ENCODE measurements around the gene SEMA6A. TPM values are rescaled to one million over a fixed set of nuclear protein-coding genes. Genes with fewer than 3 reads are reported as not detected.
"Not testable (repeated sequence)": the region's sequence is repeated elsewhere in the genome, so short reads cannot be mapped to it uniquely, and the experiment has no call there.

Gene SEMA6A
- total and polyA plus RNA-seq, 2 of the 13 experiments (the other 11 are each of a cell fraction or from before 2014, with no cell fraction given), result 5.1 to 6.5 TPM

GRCh38 chr5:116545465-116545864, 29.2 kb downstream of the SEMA6A start:
- FAIRE-seq; H4K20me1 ChIP-seq (ENCODE audit: insufficient read depth, low read length); H2AFZ ChIP-seq (ENCODE audit: low read length); H3K27ac ChIP-seq (ENCODE audit: extremely low read length, insufficient read depth, low read length); H3K36me3 ChIP-seq (replicated peaks in 1 of 2; ENCODE audit: control insufficient read depth in 1 of 2, insufficient read depth in 2 of 2, low read length in 2 of 2); CTCF ChIA-PET (ENCODE audit: low intra/inter-chr PET ratio, low total read pairs); ATAC-seq; H3K9ac ChIP-seq (ENCODE audit: insufficient read depth, low read depth, low read length); H3K4me3 ChIP-seq (replicated peaks in 1 of 3; ENCODE audit: insufficient read depth in 1 of 3, low read depth in 2 of 3, low read length in 3 of 3); H3K27me3 ChIP-seq (ENCODE audit: control insufficient read depth in 1 of 2, insufficient read depth in 2 of 2, low read length in 2 of 2); H3K4me2 ChIP-seq (ENCODE audit: low read depth, low read length); DNase-seq (ENCODE audit: low spot score); BruUV-seq (replicated peaks); intact Hi-C loops (cut with micrococcal nuclease; ENCODE audit: unreplicated experiment); in situ Hi-C loops (cut with HindIII; ENCODE audit: extremely low pct_ligation_motif_present, low pct_unique_long_range_greater_than_20kb): not testable (repeated sequence)
- H3K79me2 ChIP-seq (ENCODE audit: insufficient read depth, low read length), result peaks cover 40% of the 10 kb centered on the region
- H3K4me1 ChIP-seq (ENCODE audit: insufficient read depth, low read length), result peaks cover 26% of the 10 kb centered on the region
- POLR2A ChIA-PET, result interaction anchor here (1.0 to 2.2 kb wide), 2 partner anchors 9 to 12 kb away, joined by 3 to 12 read pairs; no protein-coding TSS in a partner anchor
- peak; percentile 97 for TF ChIP-seq ZNF562 (CRISPR knock-in tag; IDR thresholded peaks at IDR 0.05; ENCODE audit: borderline replicate concordance)
- H3K9me3 ChIP-seq (ENCODE audit: low read length), result peaks cover 20% of the 10 kb centered on the region
- WGBS (ENCODE audit: low lambda C conversion rate), result 93% methylated on average over 6 of the region's 6 CpGs

GRCh38 chr5:116544531-116545241, 29.9 kb downstream of the SEMA6A start:
- ChIA-PET POLR2A (interaction anchor here (1.0 to 2.2 kb wide), 2 partner anchors 8 to 11 kb away, joined by 3 to 12 read pairs; no protein-coding TSS in a partner anchor), CTCF (ENCODE audit: low intra/inter-chr PET ratio, low total read pairs) (no interaction called here)
- H3K4me3 ChIP-seq (replicated peaks in 1 of 3; ENCODE audit: insufficient read depth in 1 of 3, low read depth in 2 of 3, low read length in 3 of 3), result no peak overlapping the region
- in situ Hi-C loops (cut with HindIII; ENCODE audit: extremely low pct_ligation_motif_present, low pct_unique_long_range_greater_than_20kb) (no loop called here), intact Hi-C loops (cut with micrococcal nuclease; ENCODE audit: unreplicated experiment) (no loop called here)
- DNase-seq (ENCODE audit: low spot score) (no peak), ATAC-seq (peak; percentile 56), FAIRE-seq (no peak)
- no peak overlapping the region for H3K27ac ChIP-seq (ENCODE audit: extremely low read length, insufficient read depth, low read length)
- H3K4me2 ChIP-seq (ENCODE audit: low read depth, low read length), result no peak overlapping the region
- H3K9me3 ChIP-seq (ENCODE audit: low read length), result peaks cover 20% of the 10 kb centered on the region
- H4K20me1 ChIP-seq (ENCODE audit: insufficient read depth, low read length), result no peaks in the 10 kb centered on the region; the same call in 1 of the 2 replicates
- WGBS (ENCODE audit: low lambda C conversion rate), result 86% methylated on average over 3 of the region's 3 CpGs
- H3K27me3 ChIP-seq (ENCODE audit: control insufficient read depth in 1 of 2, insufficient read depth in 2 of 2, low read length in 2 of 2), result no peaks in the 10 kb centered on the region
- no TSS peak for BruUV-seq (replicated peaks)
- H3K36me3 ChIP-seq (replicated peaks in 1 of 2; ENCODE audit: control insufficient read depth in 1 of 2, insufficient read depth in 2 of 2, low read length in 2 of 2), result no peaks in the 10 kb centered on the region
- H3K79me2 ChIP-seq (ENCODE audit: insufficient read depth, low read length), result peaks cover 37% of the 10 kb centered on the region
- H2AFZ ChIP-seq (ENCODE audit: low read length), result no peak overlapping the region
- H3K9ac ChIP-seq (ENCODE audit: insufficient read depth, low read depth, low read length), result no peak overlapping the region
- peaks cover 26% of the 10 kb centered on the region for H3K4me1 ChIP-seq (ENCODE audit: insufficient read depth, low read length)
- peak; percentile 30; the same call in 1 of the 2 replicates for TF ChIP-seq NCOA2 (CRISPR knock-in tag; IDR thresholded peaks at IDR 0.05)
- no peak for TF ChIP-seq LCORL (IDR thresholded peaks at IDR 0.05)
- TF ChIP-seq LCORL (CRISPR knock-in tag; IDR thresholded peaks at IDR 0.05), result no peak
- no peak for TF ChIP-seq ZBTB34 (CRISPR knock-in tag; IDR thresholded peaks at IDR 0.05)
- TF ChIP-seq ZNF567 (CRISPR knock-in tag; IDR thresholded peaks at IDR 0.05; ENCODE audit: borderline replicate concordance), result no peak
- TF ChIP-seq PRPF4 (IDR thresholded peaks at IDR 0.05; ENCODE audit: low read depth, low read length, poor library complexity, severe bottlenecking), result no peak
- TF ChIP-seq RNF219 (CRISPR knock-in tag; IDR thresholded peaks at IDR 0.05), result no peak
- peak; percentile 27; the same call in 1 of the 2 replicates for TF ChIP-seq PAXIP1 (CRISPR knock-in tag; conservative IDR thresholded peaks at IDR 0.05)

Measured in HepG2 (cell line).